Dedifferentiated amniotic fluid mesenchymal stem cell (primary cell): Measurements from ENCODE around the gene GNA14.
"Not testable (repeated sequence)": the region's sequence is repeated elsewhere in the genome, so short reads cannot be mapped to it uniquely, and the experiment has no call there.

Experiments used
- DNase-seq: peaks from one replicate; pipeline ENCODE4 v3.0.0-alpha.2; 2016; ENCODE audit errors: extremely low spot score

The GNA14 gene

GRCh38 chr9:77588271-77588937 is 59.7 kb downstream of the GNA14 start:
- peak; percentile 53 for DNase-seq

- DNase-seq: no peak
Observed at GRCh38 chr9:77587851-77588250, 60.3 kb downstream of the GNA14 start.

- no peak for DNase-seq
Observed at GRCh38 chr9:77587042-77587441, 61.1 kb downstream of the GNA14 start.

GRCh38 chr9:77586591-77586990 is 61.5 kb downstream of the GNA14 start:
- no peak for DNase-seq

GRCh38 chr9:77585335-77585786 is 62.8 kb downstream of the GNA14 start:
- DNase-seq: no peak

- DNase-seq: not testable (repeated sequence)
Observed at GRCh38 chr9:77584927-77585326, 63.2 kb downstream of the GNA14 start.

- no peak for DNase-seq
Observed at GRCh38 chr9:77582961-77583576, 65.1 kb downstream of the GNA14 start.

GRCh38 chr9:77582525-77582924 is 65.6 kb downstream of the GNA14 start:
- DNase-seq: no peak

- no peak for DNase-seq
Observed at GRCh38 chr9:77575785-77576184, 72.3 kb downstream of the GNA14 start.

GRCh38 chr9:77569335-77569734 is 78.8 kb downstream of the GNA14 start:
- no peak for DNase-seq

- DNase-seq: no peak
Observed at GRCh38 chr9:77563174-77563573, 84.9 kb downstream of the GNA14 start.

GRCh38 chr9:77562019-77562748 is 85.9 kb downstream of the GNA14 start:
- DNase-seq: no peak

- no peak for DNase-seq
Observed at GRCh38 chr9:77561331-77562018, 86.6 kb downstream of the GNA14 start.

- DNase-seq: no peak
Observed at GRCh38 chr9:77556396-77556795, 91.7 kb downstream of the GNA14 start.

- no peak for DNase-seq
Observed at GRCh38 chr9:77554586-77555105, 93.5 kb downstream of the GNA14 start.

- DNase-seq: no peak
Observed at GRCh38 chr9:77547106-77547730, 100.9 kb downstream of the GNA14 start.

- no peak for DNase-seq
Observed at GRCh38 chr9:77546376-77546950, 101.7 kb downstream of the GNA14 start.

GRCh38 chr9:77544546-77544945 is 103.6 kb downstream of the GNA14 start:
- DNase-seq: no peak

GRCh38 chr9:77543131-77543822 is 104.8 kb downstream of the GNA14 start:
- no peak for DNase-seq

GRCh38 chr9:77541600-77541999 is 106.5 kb downstream of the GNA14 start:
- no peak for DNase-seq

- no peak for DNase-seq
Observed at GRCh38 chr9:77541055-77541454, 107.1 kb downstream of the GNA14 start.
